Measurements from ENCODE around the gene VPS11.

Gene VPS11

DNA sequence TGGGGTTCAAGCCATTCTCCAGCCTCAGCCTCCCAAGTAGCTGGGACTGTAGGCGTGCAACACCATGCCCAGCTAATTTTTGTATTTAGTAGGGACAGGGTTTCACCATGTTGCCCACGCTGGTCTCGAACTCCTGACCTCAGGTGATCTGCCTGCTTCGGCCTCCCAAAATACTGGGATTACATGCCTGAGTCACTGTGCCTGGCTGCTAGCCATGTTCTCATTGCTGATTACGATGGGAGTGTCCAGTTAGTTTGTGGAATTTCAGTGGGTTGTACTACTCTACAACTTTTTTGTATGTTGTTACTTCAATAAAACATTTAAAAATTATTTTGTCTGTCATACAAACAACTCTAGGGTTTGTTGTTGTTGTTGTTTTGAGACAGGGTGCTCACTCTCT lies 4.8 kb upstream of the VPS11 start:
- H3K27ac ChIP-seq = no peak overlapping the region
- no peak overlapping the region for H3K4me3 ChIP-seq

DNA sequence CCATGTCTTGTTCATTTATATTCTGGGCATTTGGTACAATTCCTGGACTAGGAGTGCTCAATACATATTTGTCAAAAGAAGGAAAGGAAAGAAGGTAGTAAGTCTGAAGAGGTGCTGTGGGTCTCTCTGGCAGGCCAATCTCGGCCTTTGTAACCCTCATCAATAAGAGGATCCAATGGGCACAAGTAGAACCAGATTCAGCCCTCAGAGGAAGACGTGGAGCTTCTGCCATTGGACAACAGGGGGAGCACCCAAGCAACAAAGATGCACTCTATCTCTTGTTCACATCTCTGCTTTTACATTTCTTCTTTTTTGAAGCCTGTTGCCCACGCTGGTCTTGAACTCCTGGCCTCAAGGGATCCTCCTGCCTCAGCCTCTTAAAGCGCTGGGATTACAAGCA lies 2.2 kb upstream of the VPS11 start:
- no peak overlapping the region for H3K4me3 ChIP-seq
- peak overlapping the region in 1 of 21 experiments; percentile 54 for H3K27ac ChIP-seq

DNA sequence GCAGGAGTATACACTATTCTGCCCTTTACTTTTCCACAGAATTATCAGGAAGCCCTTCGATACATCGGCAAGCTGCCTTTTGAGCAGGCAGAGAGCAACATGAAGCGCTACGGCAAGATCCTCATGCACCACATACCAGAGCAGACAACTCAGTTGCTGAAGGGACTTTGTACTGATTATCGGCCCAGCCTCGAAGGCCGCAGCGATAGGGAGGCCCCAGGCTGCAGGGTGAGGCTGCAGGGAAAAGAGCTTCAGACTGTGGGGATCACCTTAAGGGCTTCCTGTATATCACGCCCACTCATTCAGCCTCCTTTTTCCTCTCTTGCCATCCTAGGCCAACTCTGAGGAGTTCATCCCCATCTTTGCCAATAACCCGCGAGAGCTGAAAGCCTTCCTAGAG lies 10.2 kb downstream of the VPS11 start:
- Histone ChIP-seq H3K27ac (no peak overlapping the region), H3K4me3 (no peak overlapping the region)

DNA sequence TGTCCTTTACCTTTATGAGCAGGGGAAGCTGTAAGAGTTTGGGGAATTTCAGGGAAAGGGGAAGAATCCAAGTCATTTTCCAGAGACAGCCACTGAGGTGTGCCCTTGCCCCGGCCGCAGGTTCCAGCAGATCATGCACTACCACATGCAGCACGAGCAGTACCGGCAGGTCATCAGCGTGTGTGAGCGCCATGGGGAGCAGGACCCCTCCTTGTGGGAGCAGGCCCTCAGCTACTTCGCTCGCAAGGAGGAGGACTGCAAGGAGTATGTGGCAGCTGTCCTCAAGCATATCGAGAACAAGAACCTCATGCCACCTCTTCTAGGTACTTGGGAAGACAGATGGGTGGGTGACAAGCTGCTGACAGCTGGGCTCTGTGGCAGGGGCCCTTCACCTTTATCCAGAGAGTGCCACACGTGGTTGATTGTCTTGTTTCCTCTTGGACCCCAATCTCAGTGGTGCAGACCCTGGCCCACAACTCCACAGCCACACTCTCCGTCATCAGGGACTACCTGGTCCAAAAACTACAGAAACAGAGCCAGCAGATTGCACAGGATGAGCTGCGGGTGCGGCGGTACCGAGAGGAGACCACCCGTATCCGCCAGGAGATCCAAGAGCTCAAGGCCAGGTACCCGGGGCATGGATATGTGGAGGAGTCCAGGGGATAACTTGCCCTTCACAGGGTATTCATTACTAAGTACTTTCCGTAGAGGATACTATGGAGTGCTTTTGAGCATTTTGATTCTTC lies 11.2 kb downstream of the VPS11 start:
- H3K27ac ChIP-seq = no peak overlapping the region
- H3K4me3 ChIP-seq = no peak overlapping the region

DNA sequence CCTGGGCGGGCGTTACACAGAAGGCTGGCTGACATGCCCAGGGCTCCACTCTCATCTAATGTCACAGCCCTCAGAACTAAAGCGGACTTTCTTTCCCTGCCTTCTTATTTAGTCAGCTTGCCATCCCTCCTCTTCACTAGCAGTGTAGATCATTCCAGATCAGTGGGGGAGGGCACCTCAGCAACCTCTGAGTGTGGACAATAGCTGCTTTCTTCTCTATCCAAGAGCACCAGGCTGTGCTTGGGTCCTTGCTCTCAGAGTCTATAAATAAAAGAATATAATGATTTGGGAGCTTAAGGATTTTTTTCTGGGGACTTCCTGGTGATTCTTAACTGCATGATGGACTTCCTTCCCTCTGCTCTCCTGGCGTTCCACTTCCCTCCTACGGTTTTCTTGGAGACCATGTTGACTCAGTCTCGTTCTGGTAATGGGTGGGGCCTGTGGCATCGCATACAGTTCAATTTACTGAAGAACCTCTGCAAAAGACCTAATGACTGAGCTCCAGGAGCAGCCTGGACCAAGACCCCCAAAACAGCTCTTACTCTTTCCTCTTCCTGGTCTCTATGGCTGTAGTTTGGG lies 14.2 kb downstream of the VPS11 start:
- Histone ChIP-seq H3K4me3 (no peak overlapping the region), H3K27ac (peak overlapping the region in 2 of 21 experiments; percentile 15 to 22)

DNA sequence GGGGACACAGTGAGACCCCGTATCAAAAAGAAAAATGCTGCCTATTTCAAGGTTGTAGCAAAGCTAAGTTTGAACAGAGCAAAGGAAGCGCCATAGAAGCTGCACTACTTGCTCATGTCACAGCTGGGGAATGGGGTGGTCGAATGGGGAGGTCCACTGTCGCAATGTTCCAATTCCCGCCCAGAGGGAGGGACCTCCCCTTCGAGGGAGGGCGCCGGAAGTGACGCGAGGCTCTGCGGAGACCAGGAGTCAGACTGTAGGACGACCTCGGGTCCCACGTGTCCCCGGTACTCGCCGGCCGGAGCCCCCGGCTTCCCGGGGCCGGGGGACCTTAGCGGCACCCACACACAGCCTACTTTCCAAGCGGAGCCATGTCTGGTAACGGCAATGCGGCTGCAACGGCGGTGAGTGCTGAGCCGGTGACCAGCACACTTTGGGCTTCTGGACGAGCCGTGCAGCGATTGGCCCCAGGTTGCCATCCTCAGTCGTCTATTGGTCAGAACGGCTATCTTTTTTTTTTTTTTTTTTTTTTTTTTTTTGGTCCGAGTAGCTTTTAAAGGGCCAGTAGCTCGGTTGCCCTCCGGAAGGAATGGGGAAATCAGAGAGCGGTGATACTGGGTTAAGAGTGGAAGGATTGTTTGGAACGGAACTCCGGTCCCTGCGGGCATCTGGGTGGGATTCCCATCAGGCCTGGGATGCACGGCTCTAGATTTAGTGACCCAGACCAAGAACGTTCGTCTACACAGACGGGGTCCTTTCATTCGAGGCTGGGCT lies 17.2 kb downstream of the VPS11 start, which contains the start of gene HMBS:
HMBS (plus strand) TSS at position 219 of the 774 bp plus-strand sequence; CDS start at position 372, 153 bp downstream.
- H3K4me3 ChIP-seq = peak within 1 kb of the TSS; percentile 47 to 79 (median 60)
- H3K27ac ChIP-seq = peak within 1 kb of the TSS; percentile 58 to 95 (median 84)

DNA sequence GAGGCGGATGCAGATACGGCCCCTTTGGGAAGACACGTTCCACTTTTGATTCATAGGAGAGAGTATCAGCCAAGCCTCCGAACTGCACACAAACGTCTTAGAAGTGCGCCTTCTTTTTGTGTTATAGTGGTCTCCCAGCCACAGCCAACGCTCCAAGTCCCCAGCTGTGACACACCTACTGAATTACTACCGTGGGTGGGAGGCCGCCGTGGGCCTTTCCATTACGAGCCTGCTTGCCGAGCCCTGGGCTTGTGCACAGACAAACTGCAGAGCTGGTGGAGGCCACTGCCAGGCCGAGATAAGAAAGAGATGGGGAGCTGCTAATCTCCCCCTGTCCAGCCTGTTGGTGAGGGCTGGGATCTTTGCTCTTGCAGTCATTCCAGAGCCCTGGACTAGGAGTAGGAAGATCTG lies 17.8 kb downstream of the VPS11 start:
- Histone ChIP-seq H3K4me3 (peak overlapping the region; percentile 47 to 79 (median 60)), H3K27ac (peak overlapping the region in 20 of 21 experiments; percentile 60 to 95 (median 84))

DNA sequence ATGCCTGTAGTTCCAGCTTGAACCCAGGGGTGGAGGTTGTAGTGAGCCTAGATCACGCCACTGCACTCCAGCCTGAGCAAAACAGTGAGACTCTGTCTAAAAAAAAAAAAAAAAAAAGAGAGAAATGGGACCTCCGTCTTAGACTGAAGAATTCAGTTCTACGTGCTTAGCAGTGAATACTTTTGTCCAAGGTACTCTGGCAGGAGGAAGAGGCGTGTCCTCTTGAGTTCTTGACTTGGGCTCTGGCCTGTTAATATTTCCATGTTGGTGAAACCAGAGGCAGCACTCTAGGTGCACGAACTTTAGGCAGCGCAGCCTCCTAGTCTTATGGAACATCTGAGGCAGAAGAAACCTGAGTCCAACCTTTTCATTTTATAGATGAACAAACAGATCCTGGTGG lies 19.5 kb downstream of the VPS11 start:
- no peak overlapping the region for H3K27ac ChIP-seq
- no peak overlapping the region for H3K4me3 ChIP-seq

DNA sequence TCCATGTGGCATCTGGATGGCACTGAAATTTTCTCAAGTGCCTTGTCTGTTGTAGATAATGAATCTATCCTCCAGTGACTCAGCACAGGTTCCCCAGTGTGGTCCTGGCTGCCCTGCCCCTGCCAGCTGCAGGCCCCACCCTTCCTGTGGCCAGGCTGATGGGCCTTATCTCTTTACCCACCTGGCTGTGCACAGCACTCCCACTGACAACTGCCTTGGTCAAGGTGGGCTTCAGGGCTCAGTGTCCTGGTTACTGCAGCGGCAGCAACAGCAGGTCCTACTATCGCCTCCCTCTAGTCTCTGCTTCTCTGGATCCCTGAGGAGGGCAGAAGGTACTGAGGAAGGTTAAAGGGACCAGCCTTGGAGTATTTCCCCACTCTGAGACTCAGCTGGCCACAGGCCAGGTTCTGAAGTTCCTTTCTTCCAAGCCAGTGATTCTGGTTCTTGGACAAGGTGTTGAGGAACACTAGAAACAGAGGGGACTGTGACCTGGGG lies 20.2 kb downstream of the VPS11 start:
- Histone ChIP-seq H3K4me3 (no peak overlapping the region), H3K27ac (no peak overlapping the region)

DNA sequence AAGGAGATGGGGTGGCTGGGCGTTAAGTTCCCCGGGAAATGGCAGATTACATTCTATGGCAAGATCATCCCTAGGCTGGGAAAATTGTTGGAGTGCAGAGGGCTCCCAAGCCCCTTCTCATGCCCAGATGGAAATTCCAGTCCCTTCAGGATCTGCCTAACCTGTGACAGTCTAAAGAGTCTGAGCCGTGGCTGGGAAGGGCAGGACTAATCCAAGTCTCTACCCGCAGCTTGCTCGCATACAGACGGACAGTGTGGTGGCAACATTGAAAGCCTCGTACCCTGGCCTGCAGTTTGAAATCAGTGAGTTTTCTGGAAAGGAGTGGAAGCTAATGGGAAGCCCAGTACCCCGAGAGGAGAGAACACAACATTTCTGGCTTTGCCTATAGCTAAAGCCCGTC lies 20.8 kb downstream of the VPS11 start:
- no peak overlapping the region for H3K4me3 ChIP-seq
- H3K27ac ChIP-seq = no peak overlapping the region

DNA sequence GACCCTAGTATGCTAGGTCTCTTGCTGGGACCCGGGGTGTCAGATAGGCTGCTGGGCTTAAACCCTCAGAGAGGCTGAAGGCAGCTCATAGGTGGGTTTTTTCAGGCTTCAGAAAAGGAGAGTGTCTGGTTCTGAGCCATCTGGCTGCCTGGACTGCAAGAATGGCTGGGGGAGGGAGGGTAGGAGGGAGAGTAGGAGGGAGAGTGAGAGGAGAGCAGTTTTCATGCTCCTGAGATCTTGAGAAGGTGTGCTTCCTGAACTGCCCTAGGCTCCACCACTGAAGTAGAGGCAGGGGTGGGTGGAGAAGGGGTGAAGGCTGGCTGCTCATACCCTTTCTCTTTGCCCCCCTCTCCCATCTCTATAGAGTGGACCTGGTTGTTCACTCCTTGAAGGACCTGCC lies 21.7 kb downstream of the VPS11 start:
- H3K4me3 ChIP-seq = no peak overlapping the region
- H3K27ac ChIP-seq = no peak overlapping the region

DNA sequence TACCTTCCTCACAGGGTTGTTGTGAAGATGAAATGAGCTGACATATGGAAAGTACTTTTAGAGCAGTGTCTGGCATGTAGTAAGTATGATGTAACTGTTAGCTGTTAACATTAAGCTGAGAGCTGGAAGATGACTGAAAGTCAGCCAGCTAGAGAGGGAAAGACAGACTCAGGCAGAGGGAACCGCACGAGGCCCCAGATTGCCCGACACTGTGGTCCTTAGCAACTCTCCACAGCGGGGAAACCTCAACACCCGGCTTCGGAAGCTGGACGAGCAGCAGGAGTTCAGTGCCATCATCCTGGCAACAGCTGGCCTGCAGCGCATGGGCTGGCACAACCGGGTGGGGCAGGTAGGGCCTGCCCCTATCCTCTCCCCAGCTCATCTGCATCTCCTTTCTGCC lies 23.6 kb downstream of the VPS11 start:
- no peak overlapping the region for H3K4me3 ChIP-seq
- H3K27ac ChIP-seq = no peak overlapping the region

DNA sequence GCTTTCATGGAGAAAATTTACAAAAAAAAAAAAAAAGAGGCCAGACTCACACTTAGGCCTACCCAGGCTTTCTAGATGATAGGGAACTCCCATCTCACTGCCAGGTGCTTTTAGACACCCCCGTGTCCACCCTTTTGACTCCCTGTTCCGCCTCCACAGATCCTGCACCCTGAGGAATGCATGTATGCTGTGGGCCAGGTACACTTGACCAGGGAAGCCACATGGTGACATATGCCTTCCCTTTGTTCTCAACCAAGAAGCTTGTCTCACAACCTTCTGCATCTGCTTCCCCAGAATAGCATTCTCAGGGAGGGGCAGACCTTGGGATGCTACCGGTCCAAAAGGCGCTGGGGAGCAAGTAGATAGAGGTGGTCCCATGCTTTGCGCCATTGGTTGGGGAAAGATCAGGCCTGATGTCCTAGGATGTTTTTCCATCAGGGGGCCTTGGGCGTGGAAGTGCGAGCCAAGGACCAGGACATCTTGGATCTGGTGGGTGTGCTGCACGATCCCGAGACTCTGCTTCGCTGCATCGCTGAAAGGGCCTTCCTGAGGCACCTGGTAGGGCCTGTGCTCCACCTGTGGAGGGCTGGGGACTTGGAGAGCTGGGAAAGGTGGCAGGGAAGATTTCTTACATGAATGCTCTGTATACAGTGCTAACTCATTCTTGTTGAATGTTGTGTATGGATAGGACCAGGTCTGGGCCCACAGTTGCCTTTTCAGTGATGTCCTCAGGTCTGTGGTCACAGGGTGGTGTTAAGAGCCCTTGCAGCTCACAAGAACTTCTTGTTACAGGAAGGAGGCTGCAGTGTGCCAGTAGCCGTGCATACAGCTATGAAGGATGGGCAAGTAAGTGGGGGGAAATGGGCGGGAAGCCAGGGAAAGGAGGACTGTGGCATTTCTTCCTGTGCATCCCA lies 24.6 kb downstream of the VPS11 start:
- Histone ChIP-seq H3K4me3 (no peak overlapping the region), H3K27ac (peak overlapping the region in 4 of 21 experiments; percentile 6 to 92 (median 32))

DNA sequence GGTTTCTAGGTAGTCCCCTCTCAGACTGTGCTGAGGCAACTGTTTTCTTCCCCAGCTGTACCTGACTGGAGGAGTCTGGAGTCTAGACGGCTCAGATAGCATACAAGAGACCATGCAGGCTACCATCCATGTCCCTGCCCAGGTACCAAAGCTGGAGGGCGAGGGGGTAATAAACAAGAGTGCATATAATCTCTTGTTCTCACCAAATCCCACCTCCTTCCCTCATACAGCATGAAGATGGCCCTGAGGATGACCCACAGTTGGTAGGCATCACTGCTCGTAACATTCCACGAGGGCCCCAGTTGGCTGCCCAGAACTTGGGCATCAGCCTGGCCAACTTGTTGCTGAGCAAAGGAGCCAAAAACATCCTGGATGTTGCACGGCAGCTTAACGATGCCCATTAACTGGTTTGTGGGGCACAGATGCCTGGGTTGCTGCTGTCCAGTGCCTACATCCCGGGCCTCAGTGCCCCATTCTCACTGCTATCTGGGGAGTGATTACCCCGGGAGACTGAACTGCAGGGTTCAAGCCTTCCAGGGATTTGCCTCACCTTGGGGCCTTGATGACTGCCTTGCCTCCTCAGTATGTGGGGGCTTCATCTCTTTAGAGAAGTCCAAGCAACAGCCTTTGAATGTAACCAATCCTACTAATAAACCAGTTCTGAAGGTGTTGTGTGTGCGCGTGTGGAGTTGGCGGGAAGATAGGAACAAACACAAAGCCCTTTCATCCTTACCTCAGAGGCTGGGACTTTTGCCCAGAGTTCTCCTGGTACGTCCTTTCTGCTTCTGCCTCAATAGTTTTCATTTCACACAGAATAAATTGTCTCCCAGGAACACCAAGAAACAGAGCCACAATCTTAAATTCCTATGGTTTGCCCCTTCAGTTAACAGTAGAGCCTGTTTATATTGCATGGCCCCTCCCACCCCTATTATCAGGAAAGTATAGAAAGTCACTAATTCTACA lies 25.5 kb downstream of the VPS11 start:
- H3K27ac ChIP-seq = peak overlapping the region in 16 of 21 experiments; percentile 12 to 97 (median 90)
- peak overlapping the region in 5 of 7 experiments; percentile 76 to 93 (median 84) for H3K4me3 ChIP-seq

DNA sequence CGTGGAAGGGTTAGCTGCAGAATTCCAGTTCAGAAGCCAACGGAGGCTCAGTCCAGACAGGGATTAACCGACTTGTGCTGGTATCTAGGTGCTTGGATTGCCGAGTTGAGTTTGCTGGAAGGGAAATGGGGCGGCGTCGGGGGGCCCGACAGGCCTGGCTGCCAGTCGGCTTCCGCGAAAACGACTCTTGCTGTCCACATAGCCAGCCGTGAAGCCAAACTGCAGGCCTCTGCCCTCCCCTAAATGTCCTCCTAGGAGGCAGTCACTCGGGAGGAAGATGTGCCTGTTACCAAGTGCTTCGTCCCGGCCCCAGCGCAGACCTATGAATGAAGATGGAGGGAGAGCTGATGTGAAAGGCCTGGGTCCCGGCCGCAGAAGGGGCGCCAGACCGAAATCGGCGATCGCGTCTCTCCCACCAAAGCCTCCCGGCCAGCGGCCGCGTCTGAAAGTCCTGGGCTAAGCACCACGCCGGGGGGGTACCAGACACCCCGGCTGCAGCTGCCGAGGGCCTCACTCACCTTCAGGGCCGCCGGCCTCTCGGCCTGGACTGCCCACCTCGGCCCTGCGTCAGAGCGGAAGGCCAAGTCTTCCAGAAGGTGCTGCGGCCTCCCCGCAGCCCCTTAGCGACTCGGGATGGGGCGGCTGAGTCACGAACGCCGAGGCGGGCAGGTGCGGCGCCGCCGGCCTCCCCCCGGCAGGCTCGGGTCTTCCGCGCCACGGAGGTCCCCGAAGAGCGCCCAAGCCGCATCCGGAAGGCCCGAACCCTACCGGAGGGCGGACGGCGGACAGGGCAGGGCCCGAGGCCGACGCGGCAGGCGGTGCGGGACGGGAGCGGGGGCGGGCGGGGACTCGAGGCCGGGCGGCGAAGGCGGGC lies 26.6 kb downstream of the VPS11 start:
- Histone ChIP-seq H3K4me3 (peak overlapping the region; percentile 56 to 93 (median 83)), H3K27ac (peak overlapping the region; percentile 44 to 97 (median 89))

DNA sequence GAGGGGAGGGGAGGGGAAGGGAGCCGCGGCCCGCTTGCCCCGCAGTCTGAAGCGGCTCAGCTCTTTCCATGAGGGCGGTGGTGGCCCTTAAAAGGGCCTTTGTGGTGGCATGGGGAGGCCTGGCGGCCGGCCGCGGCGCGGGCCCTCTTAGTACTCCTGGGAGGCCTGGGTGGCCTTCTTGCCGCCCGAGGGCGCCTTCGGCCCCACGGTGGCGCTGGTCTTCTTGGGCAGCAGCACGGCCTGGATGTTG lies 27.1 kb downstream of the VPS11 start:
- peak overlapping the region; percentile 56 to 93 (median 83) for H3K4me3 ChIP-seq
- H3K27ac ChIP-seq = peak overlapping the region; percentile 44 to 97 (median 89)

DNA sequence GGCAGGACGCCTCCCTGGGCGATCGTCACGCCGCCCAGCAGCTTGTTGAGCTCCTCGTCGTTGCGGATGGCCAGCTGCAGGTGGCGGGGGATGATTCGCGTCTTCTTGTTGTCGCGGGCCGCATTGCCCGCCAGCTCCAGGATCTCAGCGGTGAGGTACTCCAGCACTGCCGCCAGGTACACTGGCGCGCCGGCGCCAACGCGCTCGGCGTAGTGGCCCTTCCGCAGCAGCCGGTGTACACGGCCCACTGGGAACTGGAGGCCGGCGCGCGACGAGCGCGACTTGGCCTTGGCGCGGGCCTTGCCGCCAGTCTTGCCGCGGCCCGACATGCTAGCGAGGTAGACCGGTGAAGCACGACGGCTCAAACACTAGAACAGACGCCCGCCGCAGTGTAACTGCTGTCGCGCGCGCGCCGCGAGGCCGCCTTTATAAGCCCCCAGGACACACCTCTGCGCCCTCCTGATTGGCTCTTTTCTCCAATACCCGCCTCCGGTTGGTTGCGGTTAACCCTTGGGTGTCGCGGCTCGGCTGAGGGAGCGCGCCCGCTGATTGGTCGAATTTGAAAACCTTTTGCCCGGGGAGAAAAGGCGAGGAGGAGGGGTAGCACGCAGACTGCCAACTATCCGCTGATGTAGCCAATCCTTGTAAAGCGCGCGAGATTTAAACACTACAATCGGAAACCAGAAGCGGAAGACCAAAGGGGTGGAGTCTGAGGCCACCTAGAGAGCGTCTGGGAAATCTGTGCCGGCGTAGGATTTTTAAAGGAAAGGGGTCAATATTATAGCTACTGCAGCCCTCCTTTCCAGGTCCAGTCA lies 27.7 kb downstream of the VPS11 start:
- peak overlapping the region; percentile 44 to 97 (median 89) for H3K27ac ChIP-seq

More for the DNA sequence above, 27.7 kb downstream of the VPS11 start:
- peak overlapping the region; percentile 56 to 93 (median 83) for H3K4me3 ChIP-seq
